Colonic mucosa (tissue), 4 donors: ENCODE measurements around the gene LSM6. TPM values are rescaled to one million over a fixed set of nuclear protein-coding genes. Genes with fewer than 3 reads are reported as not detected.
A peak's percentile ranks its signal among the peaks of the same experiment; 100 is the strongest.

ENCODE experiments used
- DNase-seq: peaks from one replicate; pipeline ENCODE4 v3.0.0-alpha.2; 2020
- H3K27ac ChIP-seq: fragments of 200-600 bp; one replicate; pipeline ENCODE4 v1.8.0; 2021
- H3K27me3 ChIP-seq: fragments of 200-600 bp; one replicate; pipeline ENCODE4 v1.8.0; 2021
- H3K36me3 ChIP-seq: fragments of 200-600 bp; one replicate; pipeline ENCODE4 v1.8.0; 2021
- H3K4me1 ChIP-seq: fragments of 200-600 bp; one replicate; pipeline ENCODE4 v1.8.0; 2021; ENCODE audit warnings: mild to moderate bottlenecking
- H3K4me3 ChIP-seq: fragments of 200-600 bp; one replicate; pipeline ENCODE4 v1.8.0; 2021
- H3K9ac ChIP-seq, 2 donors: one replicate each; pipeline ENCODE4 v1.7.0; 2013; ENCODE audit warnings: control low read depth in 2 of 2, low read depth in 2 of 2, low read length in 2 of 2
- H3K9me3 ChIP-seq: fragments of 200-600 bp; one replicate; pipeline ENCODE4 v1.8.0; 2021
- CTCF ChIP-seq: fragments of 200-600 bp; IDR thresholded peaks from one replicate; pipeline ENCODE4 v1.8.0; 2022; ENCODE audit warnings: antibody characterized with exemption, mild to moderate bottlenecking
- intact Hi-C: fragments of 100-400 bp; cut with DNase I; formaldehyde crosslinking; loops from one replicate; pipeline ENCODE4 v1.14.1; 2022
- total RNA-seq, 2 donors: library from RNA; stranded (reverse); fragmentation: NEBNext Ultra II Directional in 1 of 2; extraction: Animal tissue kit (Norgen Biotek cat#: 25700) in 1 of 2; gene quantifications; one replicate each; pipeline ENCODE4 v1.2.1, GENCODE V29; 2021
- donor health status: healthy.
- donor health status: DM: no; HTN: no; CAD: no.
- donor health status: DM: no; HTN: no; CAD: no.

LSM6 gene
- total RNA-seq = 10 to 100 TPM; 24.6 to 38.0 TPM

DNA sequence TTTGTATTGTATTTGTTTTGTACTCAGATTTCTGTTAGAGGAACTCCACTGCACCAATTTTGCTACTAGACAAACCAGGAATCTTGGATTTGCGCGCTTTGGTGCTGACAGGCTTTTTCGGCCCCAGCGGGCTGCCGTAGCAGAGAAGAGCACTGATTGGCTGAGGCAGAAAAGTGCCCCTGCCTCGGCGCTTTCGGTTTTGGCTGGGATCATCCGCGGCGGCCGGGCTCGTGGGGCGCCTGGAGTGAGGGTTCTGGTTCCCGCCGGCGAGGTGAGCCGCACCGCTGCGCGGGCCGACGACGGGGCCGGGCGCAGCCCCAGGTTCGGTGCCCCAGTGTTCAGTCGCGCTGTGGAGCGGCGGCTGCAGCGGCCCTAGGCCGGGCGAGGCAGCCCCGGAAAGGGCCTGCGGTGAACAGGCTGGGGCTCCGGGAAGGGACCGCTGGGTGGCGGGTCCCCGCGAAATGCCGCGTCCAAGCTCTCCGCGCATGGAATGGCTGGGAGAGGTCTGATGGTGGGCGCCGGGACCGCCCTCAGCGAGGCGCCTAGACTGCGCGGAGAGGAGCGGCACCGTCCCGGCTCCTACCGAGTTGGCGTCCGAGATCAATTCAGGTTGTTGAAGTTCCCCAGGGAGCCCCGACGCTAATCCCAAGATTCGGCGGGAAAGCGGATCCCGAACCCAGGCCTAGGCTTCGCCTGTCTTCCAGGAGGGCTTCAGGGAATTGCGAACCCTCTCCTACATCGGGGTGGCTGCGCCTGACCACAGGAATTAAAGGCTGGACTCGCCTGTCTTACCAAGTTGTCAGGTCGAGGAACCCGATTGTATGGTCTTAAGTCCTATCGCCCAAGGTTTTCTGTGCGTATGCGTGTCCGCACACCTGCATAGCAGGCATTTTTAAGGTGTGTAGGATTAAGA is at the start of gene LSM6:
TSS of gene LSM6 (plus strand) at position 178 of the 913 bp plus-strand sequence. CDS start 7,204 bp downstream, outside the sequence.
- intact Hi-C loops = no loop called here
- no peaks in the 10 kb centered on the region for H3K9me3 ChIP-seq
- no peaks in the 10 kb centered on the region for H3K27me3 ChIP-seq
- peak within 1 kb of the TSS; percentile 95 for H3K4me3 ChIP-seq
- TF ChIP-seq CTCF = no peak
- DNase-seq = peak; percentile 96
- no peaks in the 10 kb centered on the region for H3K4me1 ChIP-seq
- no peaks in the 10 kb centered on the region for H3K36me3 ChIP-seq
- H3K9ac ChIP-seq = peak within 1 kb of the TSS; percentile 84 to 97
- peak within 1 kb of the TSS; percentile 87 for H3K27ac ChIP-seq

DNA sequence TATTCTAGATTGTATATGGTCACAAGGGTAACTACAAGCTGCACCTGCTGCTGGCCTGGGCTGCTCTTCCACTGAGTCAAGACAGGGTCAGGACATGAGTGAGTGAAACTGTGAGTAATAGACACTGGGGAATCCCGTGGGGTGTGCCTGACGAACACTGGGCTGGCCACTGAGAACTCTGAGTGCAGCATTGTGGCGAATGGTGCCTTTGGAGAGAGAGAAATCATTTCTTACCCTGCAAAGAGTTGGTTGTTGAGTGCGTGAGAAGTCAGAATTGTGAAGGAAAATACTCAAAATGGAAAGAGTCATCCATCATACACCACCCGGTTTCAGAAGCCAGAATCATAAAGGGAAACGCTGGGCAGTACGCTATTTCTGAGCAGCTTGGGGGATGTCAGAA is 43.1 kb upstream of the LSM6 start:
- Histone ChIP-seq H3K9ac (no peak overlapping the region), H3K4me3 (no peak overlapping the region), H3K27me3 (no peaks in the 10 kb centered on the region), H3K36me3 (no peaks in the 10 kb centered on the region), H3K9me3 (no peaks in the 10 kb centered on the region), H3K4me1 (no peaks in the 10 kb centered on the region), H3K27ac (no peak overlapping the region)
- TF ChIP-seq CTCF = no peak
- intact Hi-C loops = no loop called here
- no peak for DNase-seq

GRCh38 chr4:146134761-146135445 is 40.6 kb upstream of the LSM6 start:
- intact Hi-C loops = no loop called here
- no peak overlapping the region for H3K27ac ChIP-seq
- no peaks in the 10 kb centered on the region for H3K27me3 ChIP-seq
- no peak overlapping the region for H3K4me3 ChIP-seq
- no peaks in the 10 kb centered on the region for H3K9me3 ChIP-seq
- no peaks in the 10 kb centered on the region for H3K36me3 ChIP-seq
- H3K9ac ChIP-seq = no peak overlapping the region
- no peaks in the 10 kb centered on the region for H3K4me1 ChIP-seq
- TF ChIP-seq CTCF = no peak
- DNase-seq = peak; percentile 76

GRCh38 chr4:146135941-146136340 is 39.6 kb upstream of the LSM6 start:
- H3K27ac ChIP-seq = no peak overlapping the region
- intact Hi-C loops = no loop called here
- H3K4me1 ChIP-seq = no peaks in the 10 kb centered on the region
- DNase-seq = no peak
- H3K9ac ChIP-seq = no peak overlapping the region
- no peaks in the 10 kb centered on the region for H3K36me3 ChIP-seq
- no peak for TF ChIP-seq CTCF
- H3K9me3 ChIP-seq = no peaks in the 10 kb centered on the region
- no peak overlapping the region for H3K4me3 ChIP-seq
- no peaks in the 10 kb centered on the region for H3K27me3 ChIP-seq

DNA sequence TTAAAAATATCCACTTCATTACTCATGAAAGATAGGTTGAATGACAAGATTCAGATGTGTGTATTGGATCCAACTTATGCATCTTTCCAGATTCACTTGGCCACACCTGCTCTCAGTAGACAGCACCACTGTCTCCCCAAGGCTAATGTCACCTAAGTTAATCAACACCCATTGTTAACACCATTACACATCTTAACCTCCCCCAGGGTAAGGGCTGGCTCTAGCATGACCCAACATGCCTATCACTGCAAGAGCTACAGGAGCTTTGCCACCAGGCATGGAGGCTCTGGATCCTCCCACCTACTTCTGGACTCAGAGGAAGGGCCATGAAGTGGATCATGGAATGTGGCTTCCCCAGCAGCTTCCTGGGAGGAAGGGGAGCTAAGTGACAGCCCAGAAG is 32.8 kb upstream of the LSM6 start:
- Histone ChIP-seq H3K4me1 (no peaks in the 10 kb centered on the region), H3K9me3 (no peaks in the 10 kb centered on the region), H3K36me3 (no peaks in the 10 kb centered on the region), H3K4me3 (no peak overlapping the region), H3K27me3 (no peaks in the 10 kb centered on the region), H3K9ac (no peak overlapping the region), H3K27ac (no peak overlapping the region)
- DNase-seq = no peak
- intact Hi-C loops = no loop called here
- TF ChIP-seq CTCF = no peak
